Liver (tissue), 3 donors: ENCODE measurements around the gene LHX3.

Experiments
- JUND ChIP-seq, 2 donors: IDR thresholded peaks; 2 replicates each; pipeline ENCODE4 v1.6.1; 2016; ENCODE audit warnings: antibody characterized with exemption in 2 of 2
- TF ChIP-seq, protein P1 (sequence below): fragments of 150-350 bp; IDR thresholded peaks from 2 replicates; pipeline ENCODE4 v1.5.1; 2017; ENCODE audit warnings: improper control_type of control experiment, low read depth, low read length; ENCODE audit not compliant: missing input control
- donor health status: healthy.
- donor health status: healthy.

GRCh38 chr9:136187197-136187596, 17.7 kb downstream of the LHX3 start:
- TF ChIP-seq, protein P1, sequence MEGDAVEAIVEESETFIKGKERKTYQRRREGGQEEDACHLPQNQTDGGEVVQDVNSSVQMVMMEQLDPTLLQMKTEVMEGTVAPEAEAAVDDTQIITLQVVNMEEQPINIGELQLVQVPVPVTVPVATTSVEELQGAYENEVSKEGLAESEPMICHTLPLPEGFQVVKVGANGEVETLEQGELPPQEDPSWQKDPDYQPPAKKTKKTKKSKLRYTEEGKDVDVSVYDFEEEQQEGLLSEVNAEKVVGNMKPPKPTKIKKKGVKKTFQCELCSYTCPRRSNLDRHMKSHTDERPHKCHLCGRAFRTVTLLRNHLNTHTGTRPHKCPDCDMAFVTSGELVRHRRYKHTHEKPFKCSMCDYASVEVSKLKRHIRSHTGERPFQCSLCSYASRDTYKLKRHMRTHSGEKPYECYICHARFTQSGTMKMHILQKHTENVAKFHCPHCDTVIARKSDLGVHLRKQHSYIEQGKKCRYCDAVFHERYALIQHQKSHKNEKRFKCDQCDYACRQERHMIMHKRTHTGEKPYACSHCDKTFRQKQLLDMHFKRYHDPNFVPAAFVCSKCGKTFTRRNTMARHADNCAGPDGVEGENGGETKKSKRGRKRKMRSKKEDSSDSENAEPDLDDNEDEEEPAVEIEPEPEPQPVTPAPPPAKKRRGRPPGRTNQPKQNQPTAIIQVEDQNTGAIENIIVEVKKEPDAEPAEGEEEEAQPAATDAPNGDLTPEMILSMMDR, result no peak
- no peak for TF ChIP-seq JUND (IDR thresholded peaks at IDR 0.05)
